Measurements from ENCODE around the gene ATF7. TPM values are rescaled to one million over a fixed set of nuclear protein-coding genes. Genes with fewer than 3 reads are reported as not detected.
A peak's percentile ranks its signal among the peaks of the same experiment; 100 is the strongest.
"Not testable (repeated sequence)": the region's sequence is repeated elsewhere in the genome, so short reads cannot be mapped to it uniquely, and the experiment has no call there.

Gene ATF7
- total RNA-seq, 1 donor from 2014 or later: 12.7 TPM

DNA sequence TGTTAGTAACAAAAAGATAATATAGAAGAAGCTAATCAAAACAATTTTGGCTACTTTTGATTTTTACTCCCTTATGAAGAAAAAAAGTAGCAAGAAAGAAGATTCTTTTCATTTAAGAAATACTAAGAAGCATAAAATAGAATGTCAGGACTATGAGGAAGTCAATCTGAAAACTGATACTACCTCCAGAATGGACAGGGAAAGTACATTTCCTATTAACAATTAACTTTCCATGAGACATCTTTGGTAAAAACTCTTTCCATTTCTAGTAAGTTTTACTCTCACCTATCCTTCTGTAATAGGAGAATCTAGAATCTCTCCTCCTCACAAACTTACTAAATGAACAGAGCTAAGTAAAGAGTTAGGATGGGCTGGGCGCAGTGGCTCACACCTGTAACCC is 67.6 kb downstream of the ATF7 start:
- H3K36me3 Mint-ChIP-seq: peaks cover 2% of the 10 kb centered on the region
- H3K4me1 ChIP-seq: peaks cover under 1% of the 10 kb centered on the region
- H3K27me3 Mint-ChIP-seq (ENCODE audit: insufficient read depth, low read depth): no peaks in the 10 kb centered on the region
- peaks cover 2% of the 10 kb centered on the region for H3K4me1 Mint-ChIP-seq
- no peak overlapping the region for H3K4me3 ChIP-seq
- no peaks in the 10 kb centered on the region for H3K27me3 ChIP-seq
- H3K9ac ChIP-seq: no peak overlapping the region
- H3K4me3 Mint-ChIP-seq: no peak overlapping the region
- no peaks in the 10 kb centered on the region for H4K20me1 ChIP-seq (ENCODE audit: low read depth)
- no peak overlapping the region for H3K4me2 ChIP-seq
- TF ChIP-seq CTCF (IDR thresholded peaks at IDR 0.05): no peak
- TF ChIP-seq EZH2 (IDR thresholded peaks at IDR 0.05): no peak
- no peak for TF ChIP-seq EZH2phosphoT487 (IDR thresholded peaks at IDR 0.05)
- H2AFZ ChIP-seq (replicated peaks): no peak overlapping the region
- H3K27ac Mint-ChIP-seq: no peak overlapping the region
- H3K9me3 ChIP-seq (ENCODE audit: low read depth): no peaks in the 10 kb centered on the region
- no peaks in the 10 kb centered on the region for H3F3A ChIP-seq (ENCODE audit: low read depth)
- H3K9me3 Mint-ChIP-seq: no peaks in the 10 kb centered on the region
- H3K27ac ChIP-seq: no peak overlapping the region
- no peak for DNase-seq (ENCODE audit: low spot score)
- H3K36me3 ChIP-seq: no peaks in the 10 kb centered on the region
- H3K79me2 ChIP-seq (ENCODE audit: low read depth): no peaks in the 10 kb centered on the region

GRCh38 chr12:53552361-53553327 is 73.5 kb downstream of the ATF7 start:
- Histone ChIP-seq H3K4me2 (peak overlapping the region; percentile 14), H3K27ac (peak overlapping the region; percentile 40), H3K4me3 (no peak overlapping the region), H2AFZ (replicated peaks) (no peak overlapping the region), H3K9me3 (ENCODE audit: low read depth) (no peaks in the 10 kb centered on the region), H4K20me1 (ENCODE audit: low read depth) (no peaks in the 10 kb centered on the region), H3F3A (ENCODE audit: low read depth) (peaks cover 13% of the 10 kb centered on the region), H3K36me3 (no peaks in the 10 kb centered on the region), H3K4me1 (peaks cover 22% of the 10 kb centered on the region), H3K79me2 (ENCODE audit: low read depth) (no peaks in the 10 kb centered on the region), H3K27me3 (no peaks in the 10 kb centered on the region), H3K9ac (no peak overlapping the region)
- H3K4me3 Mint-ChIP-seq: no peak overlapping the region
- DNase-seq (ENCODE audit: low spot score): peak; percentile 48
- peaks cover 9% of the 10 kb centered on the region for H3K36me3 Mint-ChIP-seq
- no peak overlapping the region for H3K27ac Mint-ChIP-seq
- TF ChIP-seq EZH2 (IDR thresholded peaks at IDR 0.05): no peak
- TF ChIP-seq EZH2phosphoT487 (IDR thresholded peaks at IDR 0.05): no peak
- H3K9me3 Mint-ChIP-seq: no peaks in the 10 kb centered on the region
- H3K27me3 Mint-ChIP-seq (ENCODE audit: insufficient read depth, low read depth): no peaks in the 10 kb centered on the region
- H3K4me1 Mint-ChIP-seq: peaks cover 15% of the 10 kb centered on the region

DNA sequence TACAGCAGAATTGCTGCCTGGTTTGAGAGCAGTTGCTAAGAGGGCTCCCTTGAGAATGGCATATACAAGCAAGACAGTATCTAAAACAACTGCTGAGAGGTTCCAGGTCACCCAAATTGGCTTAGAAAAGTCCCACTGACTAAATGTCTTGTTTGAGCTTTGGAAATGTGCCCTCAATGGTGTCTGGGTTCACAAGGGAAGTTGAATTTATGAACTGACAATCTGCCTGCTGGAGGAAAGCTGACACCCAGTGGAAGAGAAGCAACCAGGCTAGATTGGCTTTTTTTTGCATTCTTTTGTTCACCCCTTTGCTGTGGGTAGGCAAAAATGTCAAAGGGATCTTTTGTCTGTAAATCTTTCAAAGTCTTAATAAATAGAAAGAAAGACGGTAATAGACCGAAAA is 74.3 kb downstream of the ATF7 start:
- Histone ChIP-seq H3K4me1 (peaks cover 22% of the 10 kb centered on the region), H3F3A (ENCODE audit: low read depth) (peaks cover 13% of the 10 kb centered on the region), H3K9me3 (ENCODE audit: low read depth) (no peaks in the 10 kb centered on the region), H3K36me3 (no peaks in the 10 kb centered on the region), H3K27ac (peak overlapping the region; percentile 40), H3K4me3 (no peak overlapping the region), H3K4me2 (peak overlapping the region; percentile 14), H2AFZ (replicated peaks) (no peak overlapping the region), H3K9ac (no peak overlapping the region), H4K20me1 (ENCODE audit: low read depth) (no peaks in the 10 kb centered on the region), H3K27me3 (no peaks in the 10 kb centered on the region), H3K79me2 (ENCODE audit: low read depth) (no peaks in the 10 kb centered on the region)
- peaks cover 15% of the 10 kb centered on the region for H3K4me1 Mint-ChIP-seq
- H3K4me3 Mint-ChIP-seq: no peak overlapping the region
- no peaks in the 10 kb centered on the region for H3K9me3 Mint-ChIP-seq
- peaks cover 9% of the 10 kb centered on the region for H3K36me3 Mint-ChIP-seq
- H3K27ac Mint-ChIP-seq: no peak overlapping the region
- no peak for TF ChIP-seq EZH2phosphoT487 (IDR thresholded peaks at IDR 0.05)
- TF ChIP-seq EZH2 (IDR thresholded peaks at IDR 0.05): no peak
- TF ChIP-seq CTCF (IDR thresholded peaks at IDR 0.05): no peak
- no peaks in the 10 kb centered on the region for H3K27me3 Mint-ChIP-seq (ENCODE audit: insufficient read depth, low read depth)
- DNase-seq (ENCODE audit: low spot score): peak; percentile 7

DNA sequence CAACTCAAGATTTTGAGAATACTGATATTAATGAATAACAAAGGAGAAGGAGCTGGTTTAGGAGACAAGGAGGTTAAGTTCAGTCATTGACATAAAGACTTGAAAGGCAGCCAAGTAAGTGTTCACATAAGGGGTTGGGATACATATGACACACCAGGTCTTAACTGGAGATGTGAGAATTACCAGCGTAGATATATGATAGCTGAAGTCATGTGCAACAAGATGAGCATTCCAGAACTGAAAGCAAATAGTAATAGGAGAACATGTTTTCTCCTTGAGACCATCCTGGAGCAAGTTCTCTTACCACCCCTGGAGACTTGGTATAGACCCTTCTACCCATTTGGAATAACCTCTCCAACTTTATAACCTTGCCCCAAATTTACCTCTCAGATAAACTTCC is 75.6 kb downstream of the ATF7 start:
- Histone ChIP-seq H3K4me1 (peaks cover 22% of the 10 kb centered on the region), H4K20me1 (ENCODE audit: low read depth) (no peaks in the 10 kb centered on the region), H3K4me2 (no peak overlapping the region), H3K27me3 (no peaks in the 10 kb centered on the region), H3K27ac (no peak overlapping the region), H2AFZ (replicated peaks) (no peak overlapping the region), H3F3A (ENCODE audit: low read depth) (peaks cover 13% of the 10 kb centered on the region), H3K36me3 (no peaks in the 10 kb centered on the region), H3K4me3 (no peak overlapping the region), H3K9ac (no peak overlapping the region), H3K79me2 (ENCODE audit: low read depth) (no peaks in the 10 kb centered on the region), H3K9me3 (ENCODE audit: low read depth) (no peaks in the 10 kb centered on the region)
- H3K27ac Mint-ChIP-seq: no peak overlapping the region
- H3K27me3 Mint-ChIP-seq (ENCODE audit: insufficient read depth, low read depth): no peaks in the 10 kb centered on the region
- H3K4me1 Mint-ChIP-seq: peaks cover 15% of the 10 kb centered on the region
- TF ChIP-seq EZH2phosphoT487 (IDR thresholded peaks at IDR 0.05) (no peak), EZH2 (IDR thresholded peaks at IDR 0.05) (no peak), CTCF (IDR thresholded peaks at IDR 0.05) (no peak)
- H3K4me3 Mint-ChIP-seq: no peak overlapping the region
- DNase-seq (ENCODE audit: low spot score): no peak
- H3K36me3 Mint-ChIP-seq: peaks cover 9% of the 10 kb centered on the region
- H3K9me3 Mint-ChIP-seq: no peaks in the 10 kb centered on the region

GRCh38 chr12:53550131-53550530 is 76.1 kb downstream of the ATF7 start:
- not testable (repeated sequence) for H2AFZ ChIP-seq (replicated peaks); H3K27me3 ChIP-seq; H3K79me2 ChIP-seq (ENCODE audit: low read depth); H3K9me3 Mint-ChIP-seq; H4K20me1 ChIP-seq (ENCODE audit: low read depth); DNase-seq (ENCODE audit: low spot score); H3K27me3 Mint-ChIP-seq (ENCODE audit: insufficient read depth, low read depth); H3K27ac Mint-ChIP-seq; H3K4me2 ChIP-seq; H3K4me3 ChIP-seq; H3K36me3 ChIP-seq; H3K9ac ChIP-seq; H3K4me3 Mint-ChIP-seq; H3K9me3 ChIP-seq (ENCODE audit: low read depth); H3K36me3 Mint-ChIP-seq; H3K27ac ChIP-seq
- H3K4me1 Mint-ChIP-seq: peaks cover 15% of the 10 kb centered on the region
- peaks cover 22% of the 10 kb centered on the region for H3K4me1 ChIP-seq
- H3F3A ChIP-seq (ENCODE audit: low read depth): peaks cover 15% of the 10 kb centered on the region

Measured in neural progenitor cell (in vitro differentiated cells).